ENCODE data around the gene CHMP2A.

CHMP2A gene

GRCh38 chr19:58549664-58550361 is 5.1 kb downstream of the CHMP2A start:
- Histone ChIP-seq H2BK5ac (ENCODE audit: low read depth, low read length, poor library complexity, severe bottlenecking) (no peak overlapping the region), H3K4me1 (ENCODE audit: control insufficient read depth, insufficient read depth, low read depth, low read length) (peaks cover 29% of the 10 kb centered on the region), H3K18ac (ENCODE audit: low read depth in 1 of 2, low read length in 2 of 2) (no peak overlapping the region), H3K79me1 (replicated peaks; ENCODE audit: low read length, poor library complexity, severe bottlenecking) (peaks cover 18% of the 10 kb centered on the region), H4K91ac (ENCODE audit: low read length) (peak overlapping the region; percentile 10), H4K8ac (ENCODE audit: low read length) (no peak overlapping the region), H3K36me3 (ENCODE audit: control insufficient read depth in 1 of 2, insufficient read depth in 2 of 2, low read depth in 1 of 2, low read length in 2 of 2) (peaks cover 76% of the 10 kb centered on the region in 2 experiments), H3K4me3 (ENCODE audit: insufficient read depth in 1 of 2, low read depth in 1 of 2, low read length in 2 of 2) (no peak overlapping the region), H3K9ac (ENCODE audit: low read length) (no peak overlapping the region), H3K4me2 (ENCODE audit: low read length, poor library complexity, severe bottlenecking) (no peak overlapping the region), H2AK5ac (ENCODE audit: low read length, severe bottlenecking) (no peak overlapping the region), H3K14ac (ENCODE audit: low read length in 2 of 2) (no peak overlapping the region), H2BK120ac (ENCODE audit: low read depth, low read length) (no peak overlapping the region), H3K27me3 (ENCODE audit: control insufficient read depth in 1 of 2, insufficient read depth in 1 of 2, low read length in 2 of 2) (no peaks in the 10 kb centered on the region), H3K23ac (ENCODE audit: low read length in 2 of 2) (no peak overlapping the region), H2BK12ac (ENCODE audit: low read length in 2 of 2) (no peak overlapping the region), H3K27ac (ENCODE audit: low read length, poor library complexity, severe bottlenecking) (no peak overlapping the region), H2BK15ac (ENCODE audit: low read depth, poor library complexity, severe bottlenecking) (no peak overlapping the region), H3K4ac (ENCODE audit: low read depth in 1 of 2, low read length in 2 of 2) (no peak overlapping the region), H2AFZ (ENCODE audit: low read depth, low read length) (no peak overlapping the region), H3K9me3 (ENCODE audit: control insufficient read depth, low read length) (no peaks in the 10 kb centered on the region)
- 98% methylated on average over 8 of the region's 11 CpGs for WGBS
- DNase-seq, result no peak

- Histone ChIP-seq H3K14ac (ENCODE audit: low read length in 2 of 2) (no peak overlapping the region), H3K18ac (ENCODE audit: low read depth in 1 of 2, low read length in 2 of 2) (no peak overlapping the region), H4K8ac (ENCODE audit: low read length) (no peak overlapping the region), H3K79me1 (replicated peaks; ENCODE audit: low read length, poor library complexity, severe bottlenecking) (peaks cover 16% of the 10 kb centered on the region), H2AFZ (ENCODE audit: low read depth, low read length) (no peak overlapping the region), H3K27me3 (ENCODE audit: control insufficient read depth in 1 of 2, insufficient read depth in 1 of 2, low read length in 2 of 2) (no peaks in the 10 kb centered on the region), H2BK120ac (ENCODE audit: low read depth, low read length) (no peak overlapping the region), H3K23ac (ENCODE audit: low read length in 2 of 2) (no peak overlapping the region), H3K9ac (ENCODE audit: low read length) (no peak overlapping the region), H3K4ac (ENCODE audit: low read depth in 1 of 2, low read length in 2 of 2) (no peak overlapping the region), H3K4me3 (ENCODE audit: insufficient read depth in 1 of 2, low read depth in 1 of 2, low read length in 2 of 2) (no peak overlapping the region), H3K9me3 (ENCODE audit: control insufficient read depth, low read length) (no peaks in the 10 kb centered on the region), H3K27ac (ENCODE audit: low read length, poor library complexity, severe bottlenecking) (no peak overlapping the region), H4K91ac (ENCODE audit: low read length) (no peak overlapping the region), H2BK15ac (ENCODE audit: low read depth, poor library complexity, severe bottlenecking) (no peak overlapping the region), H3K36me3 (ENCODE audit: control insufficient read depth in 1 of 2, insufficient read depth in 2 of 2, low read depth in 1 of 2, low read length in 2 of 2) (peaks cover 76% of the 10 kb centered on the region in 2 experiments), H3K4me2 (ENCODE audit: low read length, poor library complexity, severe bottlenecking) (no peak overlapping the region), H2AK5ac (ENCODE audit: low read length, severe bottlenecking) (no peak overlapping the region), H2BK12ac (ENCODE audit: low read length in 2 of 2) (no peak overlapping the region), H3K4me1 (ENCODE audit: control insufficient read depth, insufficient read depth, low read depth, low read length) (peaks cover 25% of the 10 kb centered on the region), H2BK5ac (ENCODE audit: low read depth, low read length, poor library complexity, severe bottlenecking) (no peak overlapping the region)
- DNase-seq, result no peak
- over 99% methylated on average over 20 of the region's 20 CpGs for WGBS
These were observed 5.8 kb downstream of the CHMP2A start for GRCh38 chr19:58548859-58549663.

- Histone ChIP-seq H2BK12ac (ENCODE audit: low read length in 2 of 2) (no peak overlapping the region), H4K91ac (ENCODE audit: low read length) (no peak overlapping the region), H3K9me3 (ENCODE audit: control insufficient read depth, low read length) (no peaks in the 10 kb centered on the region), H3K18ac (ENCODE audit: low read depth in 1 of 2, low read length in 2 of 2) (no peak overlapping the region), H2BK15ac (ENCODE audit: low read depth, poor library complexity, severe bottlenecking) (no peak overlapping the region), H3K27me3 (ENCODE audit: control insufficient read depth in 1 of 2, insufficient read depth in 1 of 2, low read length in 2 of 2) (peaks cover 0 to under 1% of the 10 kb centered on the region in 2 experiments), H3K4ac (ENCODE audit: low read depth in 1 of 2, low read length in 2 of 2) (no peak overlapping the region), H2AK5ac (ENCODE audit: low read length, severe bottlenecking) (no peak overlapping the region), H3K23ac (ENCODE audit: low read length in 2 of 2) (no peak overlapping the region), H4K8ac (ENCODE audit: low read length) (no peak overlapping the region), H3K14ac (ENCODE audit: low read length in 2 of 2) (no peak overlapping the region), H3K4me1 (ENCODE audit: control insufficient read depth, insufficient read depth, low read depth, low read length) (peaks cover 23% of the 10 kb centered on the region), H3K27ac (ENCODE audit: low read length, poor library complexity, severe bottlenecking) (no peak overlapping the region), H3K4me3 (ENCODE audit: insufficient read depth in 1 of 2, low read depth in 1 of 2, low read length in 2 of 2) (no peak overlapping the region), H2BK120ac (ENCODE audit: low read depth, low read length) (no peak overlapping the region), H2BK5ac (ENCODE audit: low read depth, low read length, poor library complexity, severe bottlenecking) (no peak overlapping the region), H3K4me2 (ENCODE audit: low read length, poor library complexity, severe bottlenecking) (no peak overlapping the region), H3K9ac (ENCODE audit: low read length) (peak overlapping the region; percentile 59), H3K36me3 (ENCODE audit: control insufficient read depth in 1 of 2, insufficient read depth in 2 of 2, low read depth in 1 of 2, low read length in 2 of 2) (peaks cover 67 to 68% of the 10 kb centered on the region in 2 experiments), H3K79me1 (replicated peaks; ENCODE audit: low read length, poor library complexity, severe bottlenecking) (peaks cover 14% of the 10 kb centered on the region), H2AFZ (ENCODE audit: low read depth, low read length) (no peak overlapping the region)
- DNase-seq, result no peak
- WGBS, result 97% methylated on average over 17 of the region's 18 CpGs
These were observed 7.3 kb downstream of the CHMP2A start for GRCh38 chr19:58547323-58548312.

All from mesenchymal stem cell (in vitro differentiated cells and primary cell).